ENCODE results near the gene NEGR1. TPM values are rescaled to one million over a fixed set of nuclear protein-coding genes. Genes with fewer than 3 reads are reported as not detected.
A peak's percentile ranks its signal among the peaks of the same experiment; 100 is the strongest.

The NEGR1 gene
- polyA plus RNA-seq, 5 donors, result 3.3 to 6.8 (median 3.9) TPM

- DNase-seq, result no peak
Observed at GRCh38 chr1:71640116-71640515, 642.2 kb downstream of the NEGR1 start.

GRCh38 chr1:71638081-71638766, 644.1 kb downstream of the NEGR1 start:
- DNase-seq, result no peak

GRCh38 chr1:71635568-71635967, 646.8 kb downstream of the NEGR1 start:
- no peak for DNase-seq

GRCh38 chr1:71634159-71634558, 648.2 kb downstream of the NEGR1 start:
- DNase-seq, result no peak

- DNase-seq, result no peak
Observed at GRCh38 chr1:71630073-71630472, 652.3 kb downstream of the NEGR1 start.

- DNase-seq, result no peak
Observed at GRCh38 chr1:71625004-71625403, 657.3 kb downstream of the NEGR1 start.

GRCh38 chr1:71623888-71624287, 658.5 kb downstream of the NEGR1 start:
- no peak for DNase-seq

- no peak for DNase-seq
Observed at GRCh38 chr1:71621785-71622184, 660.6 kb downstream of the NEGR1 start.

GRCh38 chr1:71618766-71619530, 663.4 kb downstream of the NEGR1 start:
- no peak for DNase-seq

- DNase-seq, result no peak
Observed at GRCh38 chr1:71618191-71618590, 664.1 kb downstream of the NEGR1 start.

- DNase-seq, result no peak
Observed at GRCh38 chr1:71610476-71610875, 671.9 kb downstream of the NEGR1 start.

- DNase-seq, result no peak
Observed at GRCh38 chr1:71603044-71603776, 679.1 kb downstream of the NEGR1 start.

- DNase-seq, result no peak
Observed at GRCh38 chr1:71600023-71600422, 682.3 kb downstream of the NEGR1 start.

GRCh38 chr1:71599306-71599705, 683.0 kb downstream of the NEGR1 start:
- no peak for DNase-seq

- DNase-seq, result no peak
Observed at GRCh38 chr1:71593523-71593922, 688.8 kb downstream of the NEGR1 start.

- DNase-seq, result no peak
Observed at GRCh38 chr1:71592646-71593274, 689.6 kb downstream of the NEGR1 start.

- no peak for DNase-seq
Observed at GRCh38 chr1:71589005-71589404, 693.3 kb downstream of the NEGR1 start.

- DNase-seq, result peak in 1 of 2 donors; percentile 11
Observed at GRCh38 chr1:71587961-71588360, 694.4 kb downstream of the NEGR1 start.

- DNase-seq, result no peak
Observed at GRCh38 chr1:71586030-71586429, 696.3 kb downstream of the NEGR1 start.

- no peak for DNase-seq
Observed at GRCh38 chr1:71583756-71584155, 698.6 kb downstream of the NEGR1 start.

- DNase-seq, result no peak
Observed at GRCh38 chr1:71582673-71583072, 699.7 kb downstream of the NEGR1 start.

GRCh38 chr1:71577451-71578131, 704.7 kb downstream of the NEGR1 start:
- no peak for DNase-seq
